ENCODE results near the gene COX4I2.
A peak's percentile ranks its signal among the peaks of the same experiment; 100 is the strongest.
"Not testable (repeated sequence)": the region's sequence is repeated elsewhere in the genome, so short reads cannot be mapped to it uniquely, and the experiment has no call there.

Gene COX4I2

GRCh38 chr20:31607640-31608250 is 30.0 kb upstream of the COX4I2 start:
- no peak for DNase-seq (ENCODE audit: low spot score)

- peak; percentile 76 for DNase-seq (ENCODE audit: low spot score)
Measured at GRCh38 chr20:31608251-31608945, 29.3 kb upstream of the COX4I2 start.

GRCh38 chr20:31612271-31612640 is 25.5 kb upstream of the COX4I2 start:
- DNase-seq (ENCODE audit: low spot score): not testable (repeated sequence)

GRCh38 chr20:31615416-31615815 is 22.3 kb upstream of the COX4I2 start:
- DNase-seq (ENCODE audit: low spot score): no peak

- no peak for DNase-seq (ENCODE audit: low spot score)
Measured at GRCh38 chr20:31617432-31618104, 20.1 kb upstream of the COX4I2 start.

GRCh38 chr20:31620246-31620645 is 17.5 kb upstream of the COX4I2 start:
- DNase-seq (ENCODE audit: low spot score): no peak

- DNase-seq (ENCODE audit: low spot score): not testable (repeated sequence)
Measured at GRCh38 chr20:31623123-31623505, 14.6 kb upstream of the COX4I2 start.

GRCh38 chr20:31626534-31626933 is 11.2 kb upstream of the COX4I2 start:
- DNase-seq (ENCODE audit: low spot score): not testable (repeated sequence)

GRCh38 chr20:31628057-31628456 is 9.7 kb upstream of the COX4I2 start:
- not testable (repeated sequence) for DNase-seq (ENCODE audit: low spot score)

GRCh38 chr20:31630187-31630790 is 7.4 kb upstream of the COX4I2 start:
- no peak for DNase-seq (ENCODE audit: low spot score)

- no peak for DNase-seq (ENCODE audit: low spot score)
Measured at GRCh38 chr20:31632548-31633338, 5.0 kb upstream of the COX4I2 start.

- peak; percentile 80 for DNase-seq (ENCODE audit: low spot score)
Measured at GRCh38 chr20:31633339-31633914, 4.3 kb upstream of the COX4I2 start.

- DNase-seq (ENCODE audit: low spot score): no peak
Measured at GRCh38 chr20:31638317-31638716, 605 bp downstream of the COX4I2 start.

- DNase-seq (ENCODE audit: low spot score): no peak
Measured at GRCh38 chr20:31638816-31639215, 1.1 kb downstream of the COX4I2 start.

- no peak for DNase-seq (ENCODE audit: low spot score)
Measured at GRCh38 chr20:31640259-31640658, 2.5 kb downstream of the COX4I2 start.

GRCh38 chr20:31641391-31641790 is 3.7 kb downstream of the COX4I2 start:
- DNase-seq (ENCODE audit: low spot score): no peak

- DNase-seq (ENCODE audit: low spot score): no peak
Measured at GRCh38 chr20:31642837-31643236, 5.1 kb downstream of the COX4I2 start.

- no peak for DNase-seq (ENCODE audit: low spot score)
Measured at GRCh38 chr20:31643522-31643921, 5.8 kb downstream of the COX4I2 start.

- DNase-seq (ENCODE audit: low spot score): no peak
Measured at GRCh38 chr20:31644701-31645100, 7.0 kb downstream of the COX4I2 start.

GRCh38 chr20:31648104-31648503 is 10.4 kb downstream of the COX4I2 start:
- not testable (repeated sequence) for DNase-seq (ENCODE audit: low spot score)

- peak; percentile 48 for DNase-seq (ENCODE audit: low spot score)
Measured at GRCh38 chr20:31652917-31653396, 15.2 kb downstream of the COX4I2 start.

GRCh38 chr20:31653561-31653960 is 15.8 kb downstream of the COX4I2 start:
- DNase-seq (ENCODE audit: low spot score): no peak

Data from AG08396 (cell line).